Omental fat pad (tissue), 4 donors: Measurements from ENCODE around the gene DPYD. TPM values are rescaled to one million over a fixed set of nuclear protein-coding genes. Genes with fewer than 3 reads are reported as not detected.

ENCODE experiments used
- ATAC-seq: fragments of 150-250 bp; one replicate; pipeline ENCODE4 v1.9.1; 2016; ENCODE audit warnings: mild to moderate bottlenecking, moderate library complexity; ENCODE audit not compliant: low FRiP score
- DNase-seq: peaks from one replicate; pipeline ENCODE4 v3.0.0-alpha.2; 2019; ENCODE audit warnings: low spot score
- total RNA-seq, 4 donors: library from RNA; depleted of rRNA; stranded (reverse); fragments of >200 nt; gene quantifications; one replicate each; pipeline ENCODE4 v1.1.0, GENCODE V29; 2016
- TF ChIP-seq, protein P1 (sequence below), 3 donors: fragments of 450-650 bp; IDR thresholded peaks; one replicate each; pipeline ENCODE4 v1.5.1; 2016 to 2017; ENCODE audit warnings: antibody characterized with exemption in 3 of 3, mild to moderate bottlenecking in 3 of 3, moderate library complexity in 2 of 3

Gene DPYD
- total RNA-seq, 4 donors from 2014 or later, result 52.5 to 86.4 (median 60.3) TPM

DNA sequence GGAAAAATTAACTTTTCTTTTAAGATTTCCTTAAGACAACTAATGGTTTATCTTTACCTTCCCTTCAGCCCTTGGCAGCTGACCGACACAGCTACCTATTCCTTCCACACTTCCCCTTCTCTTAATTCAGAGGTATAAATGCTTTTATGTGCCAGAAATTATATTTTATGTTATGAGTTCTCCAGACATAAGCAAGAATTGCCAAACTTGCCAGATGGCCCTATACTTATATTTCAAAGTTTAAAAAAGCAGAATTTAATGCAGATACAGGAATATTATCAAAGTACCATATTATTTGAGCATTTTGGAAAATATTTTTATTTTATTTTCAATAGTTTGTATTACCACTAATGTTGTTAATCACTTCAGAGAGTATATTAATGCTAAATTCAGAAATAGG is 754.2 kb downstream of the DPYD start:
- DNase-seq, result no peak
- TF ChIP-seq, protein P1, sequence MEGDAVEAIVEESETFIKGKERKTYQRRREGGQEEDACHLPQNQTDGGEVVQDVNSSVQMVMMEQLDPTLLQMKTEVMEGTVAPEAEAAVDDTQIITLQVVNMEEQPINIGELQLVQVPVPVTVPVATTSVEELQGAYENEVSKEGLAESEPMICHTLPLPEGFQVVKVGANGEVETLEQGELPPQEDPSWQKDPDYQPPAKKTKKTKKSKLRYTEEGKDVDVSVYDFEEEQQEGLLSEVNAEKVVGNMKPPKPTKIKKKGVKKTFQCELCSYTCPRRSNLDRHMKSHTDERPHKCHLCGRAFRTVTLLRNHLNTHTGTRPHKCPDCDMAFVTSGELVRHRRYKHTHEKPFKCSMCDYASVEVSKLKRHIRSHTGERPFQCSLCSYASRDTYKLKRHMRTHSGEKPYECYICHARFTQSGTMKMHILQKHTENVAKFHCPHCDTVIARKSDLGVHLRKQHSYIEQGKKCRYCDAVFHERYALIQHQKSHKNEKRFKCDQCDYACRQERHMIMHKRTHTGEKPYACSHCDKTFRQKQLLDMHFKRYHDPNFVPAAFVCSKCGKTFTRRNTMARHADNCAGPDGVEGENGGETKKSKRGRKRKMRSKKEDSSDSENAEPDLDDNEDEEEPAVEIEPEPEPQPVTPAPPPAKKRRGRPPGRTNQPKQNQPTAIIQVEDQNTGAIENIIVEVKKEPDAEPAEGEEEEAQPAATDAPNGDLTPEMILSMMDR (IDR thresholded peaks at IDR 0.05), result no peak
- no peak for ATAC-seq

DNA sequence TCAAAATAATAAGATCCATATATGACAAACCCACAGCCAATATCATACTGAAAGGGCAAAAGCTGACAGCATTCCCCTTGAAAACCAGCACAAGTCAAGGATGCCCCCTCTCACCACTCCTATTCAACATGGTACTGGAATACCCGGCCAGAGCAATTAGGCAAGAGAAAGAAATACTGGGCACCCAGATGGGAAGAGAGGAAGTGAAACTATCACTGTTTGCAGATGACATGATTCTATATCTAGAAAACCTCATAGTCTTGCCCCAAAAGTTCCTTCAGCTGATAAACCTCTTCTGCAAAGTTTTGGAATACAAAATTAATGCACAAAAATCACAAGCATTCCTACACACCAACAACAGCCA is 756.6 kb downstream of the DPYD start:
- DNase-seq (no peak), ATAC-seq (no peak)
- TF ChIP-seq, protein P1 (IDR thresholded peaks at IDR 0.05), result no peak

DNA sequence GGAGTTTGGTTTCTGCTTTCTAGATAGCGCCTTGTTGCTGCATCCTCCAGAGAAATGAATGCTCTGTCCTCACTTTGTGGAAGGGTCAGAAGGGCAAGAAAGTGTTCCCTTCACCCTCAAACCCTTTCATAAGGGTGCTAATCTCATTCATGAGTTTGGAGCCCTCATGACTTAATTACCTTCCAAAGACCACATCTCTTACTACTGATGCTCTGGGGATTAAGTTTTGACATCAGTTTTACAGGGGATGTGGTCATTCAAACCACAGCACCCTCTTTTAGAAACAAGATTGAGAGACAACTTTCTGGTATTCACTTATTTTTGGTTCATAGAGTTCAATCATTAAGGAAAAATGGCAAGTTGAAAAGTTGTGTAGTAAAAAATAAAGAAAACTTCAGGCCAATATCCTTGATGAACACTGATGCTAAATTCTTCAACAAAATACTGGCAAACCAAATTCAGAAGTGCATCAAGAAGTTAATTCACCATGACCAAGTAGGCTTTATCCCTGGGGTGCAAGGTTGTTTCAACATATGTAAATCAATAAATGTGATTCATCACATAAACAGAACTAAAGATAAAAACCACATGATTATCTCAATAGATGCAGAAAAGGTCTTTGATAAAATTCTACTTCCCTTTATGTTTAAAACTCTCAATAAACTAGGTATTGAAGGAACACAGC is 757.1 kb downstream of the DPYD start:
- ATAC-seq, result no peak

DNA sequence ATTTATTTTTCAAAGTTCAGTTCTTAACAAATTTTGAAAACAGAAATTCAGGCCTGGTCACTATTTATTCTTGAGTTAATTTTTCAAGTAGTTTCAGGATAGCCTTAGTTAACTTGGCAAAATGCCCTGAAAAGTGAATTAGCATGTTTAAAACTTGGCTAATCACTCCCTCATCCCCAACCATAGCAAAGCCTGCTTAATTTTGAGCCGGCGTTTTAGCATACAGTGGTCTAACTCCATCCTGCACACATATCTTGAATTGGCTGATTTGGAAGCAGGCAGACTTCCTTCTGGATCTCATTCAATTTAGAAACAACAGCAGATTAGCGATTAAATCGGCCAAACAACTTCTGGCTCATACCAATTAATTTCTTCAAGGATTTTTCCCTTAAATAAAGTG is 760.0 kb downstream of the DPYD start:
- ATAC-seq, result no peak
- TF ChIP-seq, protein P1 (IDR thresholded peaks at IDR 0.05), result no peak
- DNase-seq, result no peak

More for the DNA sequence above, 757.1 kb downstream of the DPYD start:
- DNase-seq, result no peak
- TF ChIP-seq, protein P1 (IDR thresholded peaks at IDR 0.05), result no peak

DNA sequence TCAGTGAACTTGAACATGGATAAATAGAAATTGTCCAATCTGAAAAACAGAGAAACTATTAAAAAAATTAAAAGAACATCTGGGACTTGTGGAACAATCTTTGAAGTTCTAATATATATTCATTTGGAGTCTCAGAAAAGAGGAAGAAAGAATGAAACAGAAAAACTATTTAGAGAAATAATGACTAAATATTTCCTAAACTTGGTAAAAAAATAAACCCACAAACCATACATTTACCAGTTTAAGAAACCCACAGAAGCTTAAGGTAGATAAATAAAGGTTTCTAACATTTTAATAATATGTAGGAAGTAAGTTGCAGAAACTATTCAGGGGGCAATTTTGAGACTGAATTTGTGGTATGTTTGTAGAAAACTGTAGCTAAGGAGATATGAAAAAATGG is 761.5 kb downstream of the DPYD start:
- ATAC-seq (no peak), DNase-seq (no peak)
- TF ChIP-seq, protein P1 (IDR thresholded peaks at IDR 0.05), result no peak

DNA sequence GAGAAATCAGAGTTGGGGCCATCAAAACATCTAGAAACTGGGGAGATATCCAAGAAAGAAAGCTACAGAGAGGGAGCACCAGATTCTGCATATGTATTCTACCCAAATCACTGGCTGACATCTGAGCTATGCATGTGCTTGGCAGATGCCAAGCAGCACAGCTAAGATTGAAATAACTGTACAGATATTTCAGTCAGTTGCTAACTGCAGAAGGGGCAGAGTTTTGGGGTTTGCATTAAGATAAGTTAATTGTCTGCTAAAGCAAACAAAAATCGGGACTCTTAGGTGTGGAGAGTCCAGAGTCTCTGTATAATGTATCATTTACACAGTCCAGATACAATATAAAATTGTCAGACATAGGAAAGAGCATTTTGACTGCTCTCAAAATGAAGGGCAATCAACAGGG is 762.1 kb downstream of the DPYD start:
- TF ChIP-seq, protein P1 (IDR thresholded peaks at IDR 0.05), result no peak
- ATAC-seq (no peak), DNase-seq (no peak)

DNA sequence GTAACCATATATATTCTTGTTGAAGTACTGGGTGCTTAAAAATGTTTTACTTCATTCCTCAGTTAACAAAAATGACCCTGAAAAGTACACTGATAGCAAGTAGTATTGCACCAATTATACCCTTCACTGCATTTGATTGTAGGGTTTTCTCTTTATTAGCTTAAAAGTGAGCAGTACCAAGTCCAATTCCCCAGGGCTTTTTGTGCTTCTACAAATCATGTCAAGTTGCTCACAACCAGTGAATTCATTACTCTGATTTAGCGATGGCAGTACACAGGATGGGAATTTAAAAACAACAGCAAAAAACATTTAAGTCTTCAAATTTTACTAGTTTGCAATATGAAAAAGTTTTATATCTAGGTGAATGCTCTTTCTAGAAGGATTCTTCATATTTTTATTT is 762.8 kb downstream of the DPYD start:
- ATAC-seq, result no peak
- no peak for DNase-seq
- TF ChIP-seq, protein P1 (IDR thresholded peaks at IDR 0.05), result no peak
